Suprapubic skin (tissue), 3 donors: Measurements from ENCODE around the gene SEMA3C.

Source experiments
- CTCF ChIP-seq, 2 donors: fragments of 200-600 bp in 1 of 2; fragments of 450-650 bp in 1 of 2; sonication (generic) in 1 of 2; IDR thresholded peaks; one replicate each; pipeline ENCODE4 v1.5.1; 2016 to 2019; ENCODE audit warnings: antibody characterized with exemption in 2 of 2, mild to moderate bottlenecking in 1 of 2, moderate library complexity in 1 of 2
- POLR2AphosphoS5 ChIP-seq, 3 donors: sonication (generic); formaldehyde crosslinking; IDR thresholded peaks; one replicate each; pipeline ENCODE4 v1.6.1; 2017; ENCODE audit warnings: antibody characterized with exemption in 3 of 3

DNA sequence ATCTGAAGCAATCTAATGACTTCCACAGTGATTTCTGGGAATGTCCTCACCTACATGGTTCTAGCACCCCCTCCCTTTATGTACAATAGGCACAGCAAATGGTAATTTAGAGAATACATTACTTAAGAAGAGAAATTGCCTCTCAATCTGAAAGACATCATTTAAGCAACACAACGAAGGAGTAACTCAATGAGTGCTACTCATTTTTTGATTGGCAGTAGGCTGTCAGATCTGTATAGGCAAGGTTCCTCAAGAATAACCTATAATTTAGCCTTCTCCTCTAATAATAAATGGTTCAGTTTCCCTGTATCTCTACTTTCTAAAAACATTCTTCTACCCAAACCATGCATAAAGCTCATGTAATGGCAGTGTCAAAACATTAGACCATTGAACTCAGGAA lies 30.6 kb upstream of the SEMA3C start:
- TF ChIP-seq POLR2AphosphoS5 (IDR thresholded peaks at IDR 0.05) (no peak), CTCF (IDR thresholded peaks at IDR 0.05) (no peak)
